Measurements from ENCODE around the gene PRDM16. TPM values are rescaled to one million over a fixed set of nuclear protein-coding genes. Genes with fewer than 3 reads are reported as not detected.

The PRDM16 gene
- total and polyA plus RNA-seq, 2 of the 13 experiments (the other 11 are each of a cell fraction or from before 2014, with no cell fraction given) = 0.15 to 0.81 TPM

- TF ChIP-seq ATF7 (IDR thresholded peaks at IDR 0.05) (no peak), ATF7 (CRISPR knock-in tag; IDR thresholded peaks at IDR 0.05) (no peak), RXRA (CRISPR knock-in tag; IDR thresholded peaks at IDR 0.05) (no peak), JUND (CRISPR knock-in tag; IDR thresholded peaks at IDR 0.05) (no peak), NKX3-1 (CRISPR knock-in tag; IDR thresholded peaks at IDR 0.05) (no peak), MAZ (IDR thresholded peaks at IDR 0.05; ENCODE audit: borderline replicate concordance, low read depth, low read length) (no peak), MAZ (CRISPR knock-in tag; IDR thresholded peaks at IDR 0.05; ENCODE audit: low read depth) (no peak), CCDC6 (CRISPR knock-in tag; IDR thresholded peaks at IDR 0.05) (no peak), JDP2 (CRISPR knock-in tag; IDR thresholded peaks at IDR 0.05; ENCODE audit: borderline replicate concordance) (no peak), REST (IDR thresholded peaks at IDR 0.05; ENCODE audit: borderline replicate concordance in 1 of 2, low read depth in 1 of 2, low read length in 2 of 2) (no peak), PTBP1 (IDR thresholded peaks at IDR 0.05; ENCODE audit: low read depth, low read length, poor library complexity, severe bottlenecking) (no peak)
- TF ChIP-seq, protein P1, sequence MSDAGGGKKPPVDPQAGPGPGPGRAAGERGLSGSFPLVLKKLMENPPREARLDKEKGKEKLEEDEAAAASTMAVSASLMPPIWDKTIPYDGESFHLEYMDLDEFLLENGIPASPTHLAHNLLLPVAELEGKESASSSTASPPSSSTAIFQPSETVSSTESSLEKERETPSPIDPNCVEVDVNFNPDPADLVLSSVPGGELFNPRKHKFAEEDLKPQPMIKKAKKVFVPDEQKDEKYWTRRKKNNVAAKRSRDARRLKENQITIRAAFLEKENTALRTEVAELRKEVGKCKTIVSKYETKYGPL (CRISPR knock-in tag; IDR thresholded peaks at IDR 0.05) = no peak
These were observed 14.5 kb upstream of the PRDM16 start (continued) for GRCh38 chr1:3054474-3054873.
